GM23248 (cell line): ENCODE data around the gene NAE1. TPM values are rescaled to one million over a fixed set of nuclear protein-coding genes. Genes with fewer than 3 reads are reported as not detected.

Source experiments
- DNase-seq: peaks from one replicate; pipeline ENCODE4 v3.0.0-alpha.2; 2015
- H2AFZ ChIP-seq: fragments of 200-600 bp; sonication (generic); 2 replicates; pipeline ENCODE4 v1.6.1; 2016; ENCODE audit warnings: antibody characterized with exemption
- H3F3A ChIP-seq: fragments of 200-600 bp; sonication (generic); 2 replicates; pipeline ENCODE4 v1.6.1; 2016; ENCODE audit warnings: mild to moderate bottlenecking, antibody characterized with exemption, mixed run types; ENCODE audit not compliant: insufficient read depth
- H3K27ac ChIP-seq: fragments of 200-600 bp; sonication (generic); 2 replicates; pipeline ENCODE4 v1.5.1; 2016; ENCODE audit warnings: mild to moderate bottlenecking
- H3K27me3 ChIP-seq: fragments of 200-600 bp; sonication (generic); replicated peaks from 2 replicates; pipeline ENCODE4 v1.6.1; 2016; ENCODE audit warnings: mild to moderate bottlenecking; ENCODE audit not compliant: insufficient read depth
- H3K36me3 ChIP-seq: fragments of 200-600 bp; sonication (generic); 2 replicates; pipeline ENCODE4 v1.6.1; 2016; ENCODE audit warnings: low read depth, mild to moderate bottlenecking
- H3K4me1 ChIP-seq: fragments of 200-600 bp; sonication (generic); 2 replicates; pipeline ENCODE4 v1.6.1; 2016; ENCODE audit warnings: mild to moderate bottlenecking; ENCODE audit not compliant: insufficient read depth
- H3K4me2 ChIP-seq: fragments of 200-600 bp; sonication (generic); one replicate; pipeline ENCODE4 v1.6.1; 2016; ENCODE audit warnings: mild to moderate bottlenecking; ENCODE audit not compliant: unreplicated experiment
- H3K4me3 ChIP-seq: fragments of 200-600 bp; sonication (generic); 2 replicates; pipeline ENCODE4 v1.5.1; 2016; ENCODE audit warnings: mild to moderate bottlenecking
- H3K79me2 ChIP-seq: fragments of 200-600 bp; sonication (generic); 2 replicates; pipeline ENCODE4 v1.6.1; 2016; ENCODE audit warnings: mild to moderate bottlenecking; ENCODE audit not compliant: insufficient read depth
- H3K9ac ChIP-seq: fragments of 200-600 bp; sonication (generic); 2 replicates; pipeline ENCODE4 v1.6.1; 2016; ENCODE audit warnings: mild to moderate bottlenecking
- H3K9me2 ChIP-seq: fragments of 200-600 bp; sonication (generic); 2 replicates; pipeline ENCODE4 v1.6.1; 2016; ENCODE audit warnings: mixed run types, mild to moderate bottlenecking, moderate library complexity; ENCODE audit not compliant: insufficient read depth
- H3K9me3 ChIP-seq: fragments of 200-600 bp; sonication (generic); one replicate; pipeline ENCODE4 v1.6.1; 2017; ENCODE audit warnings: low read depth
- H4K20me1 ChIP-seq: fragments of 200-600 bp; sonication (generic); 2 replicates; pipeline ENCODE4 v1.6.0; 2016; ENCODE audit not compliant: insufficient read depth
- EZH2 ChIP-seq: fragments of 200-600 bp; sonication (generic); IDR thresholded peaks from 2 replicates; pipeline ENCODE4 v1.6.1; 2018; ENCODE audit warnings: antibody characterized with exemption, mild to moderate bottlenecking; ENCODE audit not compliant: insufficient read depth, poor library complexity, severe bottlenecking
- EZH2phosphoT487 ChIP-seq: fragments of 200-600 bp; sonication (generic); IDR thresholded peaks from 2 replicates; pipeline ENCODE4 v1.6.1; 2018; ENCODE audit warnings: antibody characterized with exemption, moderate library complexity, mild to moderate bottlenecking, low read depth; ENCODE audit not compliant: insufficient read depth
- WGBS, 2 experiments: methylation state at CpG; one replicate each; pipeline ENCODE4 v1.1.6; 2015 to 2017; ENCODE audit warnings: low lambda C conversion rate in 2 of 2, low coverage in 1 of 2; ENCODE audit errors: missing lambda C conversion rate in 2 of 2; 5-methylcytosine and 5-hydroxymethylcytosine counted together
- in situ Hi-C: fragments of 300-500 bp; cut with MboI; formaldehyde crosslinking; loops from 2 replicates; pipeline ENCODE4 v1.15.0; 2020
- polyA plus RNA-seq: library from polyadenylated mRNA; unstranded; fragments of >200 nt; fragmentation: Nextera tagmentation; extraction: Ambion mirVana; gene quantifications from 2 replicates; pipeline ENCODE4 v1.2.1, GENCODE V29; 2016
- total RNA-seq: library from RNA; depleted of rRNA; stranded (reverse); fragments of >200 nt; shearing (Covaris generic); gene quantifications from 2 replicates; pipeline ENCODE4 v1.2.3, GENCODE V29; 2014

NAE1 gene
- total and polyA plus RNA-seq, 2 experiments from 2014 or later: 90.1 to 92.5 TPM

DNA sequence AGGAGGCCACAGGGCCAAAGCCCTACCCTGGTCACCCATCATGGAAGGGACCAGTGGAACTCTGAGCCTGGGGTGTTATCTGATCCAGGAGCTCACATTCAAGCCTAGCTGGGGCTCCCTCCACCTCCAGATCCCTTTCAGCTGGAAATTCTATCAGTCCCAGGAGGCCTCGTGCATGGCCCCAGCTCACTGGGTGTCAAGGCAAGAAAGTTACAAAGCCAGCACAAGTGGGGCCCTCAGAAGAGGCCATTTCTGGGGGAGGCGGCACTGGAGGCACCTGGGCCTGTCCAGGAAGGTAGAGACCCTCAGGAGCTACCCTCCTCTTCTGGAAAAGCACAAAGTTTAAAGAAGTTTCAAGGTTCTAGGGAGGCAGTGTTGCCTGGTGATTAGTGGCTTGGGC is 18.2 kb upstream of the NAE1 start:
- H3K27ac ChIP-seq: no peak overlapping the region
- H3K9me2 ChIP-seq: no peaks in the 10 kb centered on the region
- no peak for DNase-seq
- TF ChIP-seq EZH2phosphoT487: no peak
- no peak for TF ChIP-seq EZH2
- WGBS, 2 experiments: 68 to 87% methylated on average over 2 of the region's 2 CpGs
- no peaks in the 10 kb centered on the region for H3K9me3 ChIP-seq
- in situ Hi-C loops: no loop called here
- no peaks in the 10 kb centered on the region for H3K79me2 ChIP-seq
- no peak overlapping the region for H2AFZ ChIP-seq
- H3F3A ChIP-seq: no peaks in the 10 kb centered on the region
- H3K27me3 ChIP-seq: peaks cover 32% of the 10 kb centered on the region
- H3K4me1 ChIP-seq: no peaks in the 10 kb centered on the region
- H4K20me1 ChIP-seq: no peaks in the 10 kb centered on the region
- no peak overlapping the region for H3K4me2 ChIP-seq
- no peak overlapping the region for H3K9ac ChIP-seq
- no peak overlapping the region for H3K4me3 ChIP-seq
- no peaks in the 10 kb centered on the region for H3K36me3 ChIP-seq

DNA sequence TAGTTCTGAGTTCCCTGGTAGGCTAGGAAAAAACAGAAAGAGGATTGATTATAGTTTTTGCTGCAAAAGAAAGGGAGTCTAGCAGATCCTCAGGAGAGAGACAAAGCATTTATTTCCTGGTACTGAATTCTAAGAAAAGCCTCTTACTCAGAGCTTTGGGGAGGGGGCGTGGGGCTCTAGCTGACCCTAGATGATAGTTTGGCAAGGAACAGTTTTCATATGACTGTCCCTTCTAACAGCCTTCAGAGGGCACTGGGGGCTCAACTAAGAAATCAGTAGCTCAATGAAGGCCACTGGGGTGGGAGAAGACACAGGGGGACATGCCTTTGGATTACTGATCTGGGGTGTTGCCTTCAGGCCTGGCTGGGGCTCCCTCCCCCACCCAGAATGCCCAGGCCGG is 17.4 kb upstream of the NAE1 start:
- in situ Hi-C loops: no loop called here
- Histone ChIP-seq H3K4me2 (no peak overlapping the region), H3K9me3 (no peaks in the 10 kb centered on the region), H3K4me3 (no peak overlapping the region), H3K4me1 (no peaks in the 10 kb centered on the region), H3K79me2 (no peaks in the 10 kb centered on the region), H3K9me2 (no peaks in the 10 kb centered on the region), H3K27me3 (peaks cover 38% of the 10 kb centered on the region), H3F3A (no peaks in the 10 kb centered on the region), H3K36me3 (no peaks in the 10 kb centered on the region), H2AFZ (no peak overlapping the region), H4K20me1 (no peaks in the 10 kb centered on the region), H3K27ac (no peak overlapping the region), H3K9ac (no peak overlapping the region)
- TF ChIP-seq EZH2phosphoT487 (no peak), EZH2 (no peak)
- DNase-seq: no peak
- WGBS, 2 experiments: 25 to 53% methylated on average over 2 of the region's 2 CpGs

DNA sequence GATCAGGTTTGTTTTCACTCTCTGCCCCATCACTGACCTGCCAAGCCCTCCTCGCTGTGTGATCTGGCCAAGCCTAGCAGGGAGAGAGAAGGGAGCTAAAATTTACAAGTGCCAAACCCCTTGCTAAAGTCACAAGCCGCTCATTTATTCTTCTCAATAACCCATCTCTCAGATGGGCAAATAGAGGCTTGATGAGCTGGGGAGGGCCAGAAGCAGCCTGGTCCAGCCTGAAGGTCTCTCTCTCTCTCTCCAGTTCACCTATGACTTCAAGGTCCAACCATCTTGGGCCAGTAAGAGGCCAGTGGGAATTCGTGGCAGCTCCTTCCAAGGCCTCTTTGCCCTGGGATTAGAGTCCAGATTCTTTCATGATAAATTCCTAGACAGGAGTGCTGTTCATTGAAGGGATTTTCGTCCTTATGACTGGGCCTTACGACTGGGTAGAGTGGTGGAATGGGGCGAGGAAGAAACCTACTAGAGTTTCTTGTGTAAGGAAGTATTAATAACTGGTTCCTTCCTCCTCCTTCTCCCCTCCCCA is 16.8 kb upstream of the NAE1 start:
- Histone ChIP-seq H3F3A (no peaks in the 10 kb centered on the region), H3K79me2 (no peaks in the 10 kb centered on the region), H2AFZ (no peak overlapping the region), H4K20me1 (no peaks in the 10 kb centered on the region), H3K4me3 (no peak overlapping the region), H3K27ac (no peak overlapping the region), H3K9me2 (no peaks in the 10 kb centered on the region), H3K9ac (no peak overlapping the region), H3K27me3 (peaks cover 34% of the 10 kb centered on the region), H3K4me1 (no peaks in the 10 kb centered on the region), H3K36me3 (no peaks in the 10 kb centered on the region), H3K9me3 (no peaks in the 10 kb centered on the region), H3K4me2 (no peak overlapping the region)
- in situ Hi-C loops: no loop called here
- TF ChIP-seq EZH2phosphoT487 (no peak), EZH2 (no peak)
- no peak for DNase-seq
- 65 to 69% methylated on average over 6 of the region's 6 CpGs for WGBS, 2 experiments

DNA sequence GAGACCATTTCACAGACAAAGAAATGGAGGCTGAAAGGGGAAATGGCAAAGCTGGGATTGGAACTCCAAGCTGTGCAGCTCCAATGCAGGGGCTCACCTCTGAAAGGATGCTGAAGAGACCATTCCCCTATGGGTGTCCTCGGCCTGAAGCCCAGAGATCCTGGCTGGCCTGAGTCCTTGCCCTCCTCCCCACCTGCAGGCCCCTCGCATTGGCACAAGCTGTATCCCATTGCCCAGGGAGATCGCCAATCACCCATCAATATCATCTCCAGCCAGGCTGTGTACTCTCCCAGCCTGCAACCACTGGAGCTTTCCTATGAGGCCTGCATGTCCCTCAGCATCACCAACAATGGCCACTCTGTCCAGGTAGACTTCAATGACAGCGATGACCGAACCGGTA is 16.1 kb upstream of the NAE1 start:
- H3K4me1 ChIP-seq: no peaks in the 10 kb centered on the region
- H3K27me3 ChIP-seq: peaks cover 34% of the 10 kb centered on the region
- H3K9me3 ChIP-seq: no peaks in the 10 kb centered on the region
- H3K36me3 ChIP-seq: no peaks in the 10 kb centered on the region
- no peak overlapping the region for H3K27ac ChIP-seq
- no peak overlapping the region for H3K4me3 ChIP-seq
- no peak overlapping the region for H3K4me2 ChIP-seq
- no peaks in the 10 kb centered on the region for H4K20me1 ChIP-seq
- in situ Hi-C loops: no loop called here
- no peaks in the 10 kb centered on the region for H3K79me2 ChIP-seq
- no peaks in the 10 kb centered on the region for H3F3A ChIP-seq
- no peak for DNase-seq
- WGBS, 2 experiments: 80 to 81% methylated on average over 6 of the region's 6 CpGs
- H2AFZ ChIP-seq: no peak overlapping the region
- no peaks in the 10 kb centered on the region for H3K9me2 ChIP-seq
- TF ChIP-seq EZH2phosphoT487: no peak
- no peak for TF ChIP-seq EZH2
- no peak overlapping the region for H3K9ac ChIP-seq

DNA sequence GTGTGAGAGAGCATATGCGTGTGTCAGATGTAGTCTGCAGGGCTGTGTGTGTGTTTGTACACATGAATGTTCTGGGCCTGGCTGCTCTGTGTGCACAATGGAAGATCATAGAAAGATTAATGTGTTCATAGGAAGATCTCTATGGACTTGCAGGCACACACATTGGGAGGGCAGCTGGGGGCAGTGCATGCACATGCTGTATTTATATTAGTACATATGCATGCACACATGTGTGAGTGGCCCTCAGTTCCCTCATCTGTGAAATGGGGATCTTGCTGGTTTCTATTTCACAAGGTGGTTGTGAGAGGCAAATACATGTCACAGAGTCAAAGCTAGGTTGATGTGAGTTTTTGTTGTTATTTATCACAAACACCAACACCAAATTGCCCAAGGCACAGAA is 15.5 kb upstream of the NAE1 start:
- no peaks in the 10 kb centered on the region for H3F3A ChIP-seq
- no peak for DNase-seq
- H3K79me2 ChIP-seq: no peaks in the 10 kb centered on the region
- in situ Hi-C loops: no loop called here
- no peak overlapping the region for H3K4me2 ChIP-seq
- peaks cover 34% of the 10 kb centered on the region for H3K27me3 ChIP-seq
- WGBS, 2 experiments: 89 to 100% methylated on average over 1 of the region's 1 CpG
- no peak overlapping the region for H3K4me3 ChIP-seq
- no peak for TF ChIP-seq EZH2
- TF ChIP-seq EZH2phosphoT487: no peak
- no peak overlapping the region for H3K9ac ChIP-seq
- no peaks in the 10 kb centered on the region for H3K9me2 ChIP-seq
- no peaks in the 10 kb centered on the region for H3K4me1 ChIP-seq
- no peaks in the 10 kb centered on the region for H3K9me3 ChIP-seq
- no peaks in the 10 kb centered on the region for H3K36me3 ChIP-seq
- no peak overlapping the region for H3K27ac ChIP-seq
- no peaks in the 10 kb centered on the region for H4K20me1 ChIP-seq
- no peak overlapping the region for H2AFZ ChIP-seq
